Effector memory CD4-positive, alpha-beta T cell (primary cell): ENCODE results near the gene OCEL1.
A peak's percentile ranks its signal among the peaks of the same experiment; 100 is the strongest.

Source experiments
- DNase-seq, 3 donors: peaks; one replicate each; pipeline ENCODE4 v3.0.0-alpha.2; 2020
- H3K27ac ChIP-seq: 2 replicates; pipeline ENCODE4 v1.7.0; 2013; ENCODE audit warnings: mild to moderate bottlenecking, low read length, moderate library complexity; ENCODE audit not compliant: insufficient read depth, poor library complexity, severe bottlenecking
- H3K27me3 ChIP-seq: replicated peaks from 2 replicates; pipeline ENCODE4 v1.7.0; 2013; ENCODE audit warnings: mild to moderate bottlenecking, low read length; ENCODE audit not compliant: insufficient read depth, control insufficient read depth, poor library complexity, severe bottlenecking
- H3K36me3 ChIP-seq: 2 replicates; pipeline ENCODE4 v1.7.0; 2013; ENCODE audit warnings: mild to moderate bottlenecking, low read length, moderate library complexity; ENCODE audit not compliant: control insufficient read depth, insufficient read depth
- H3K4me1 ChIP-seq: 2 replicates; pipeline ENCODE4 v1.7.0; 2013; ENCODE audit warnings: low read length, mild to moderate bottlenecking; ENCODE audit not compliant: control insufficient read depth, insufficient read depth, poor library complexity, severe bottlenecking
- H3K4me3 ChIP-seq: 2 replicates; pipeline ENCODE4 v1.7.0; 2013; ENCODE audit warnings: low read length, low read depth, mild to moderate bottlenecking; ENCODE audit not compliant: insufficient read depth, poor library complexity, severe bottlenecking
- H3K9me3 ChIP-seq: 2 replicates; pipeline ENCODE4 v1.7.0; 2013; ENCODE audit warnings: mild to moderate bottlenecking, low read length, moderate library complexity; ENCODE audit not compliant: control insufficient read depth

The OCEL1 gene

GRCh38 chr19:17246681-17247425 lies 20.8 kb downstream of the OCEL1 start:
- peaks cover 9% of the 10 kb centered on the region for H3K4me1 ChIP-seq
- no peaks in the 10 kb centered on the region for H3K36me3 ChIP-seq
- H3K27me3 ChIP-seq: no peaks in the 10 kb centered on the region
- no peak for DNase-seq
- H3K27ac ChIP-seq: no peak overlapping the region
- peak overlapping the region; percentile 70 for H3K4me3 ChIP-seq
- no peaks in the 10 kb centered on the region for H3K9me3 ChIP-seq

- DNase-seq: no peak
- Histone ChIP-seq H3K9me3 (no peaks in the 10 kb centered on the region), H3K36me3 (no peaks in the 10 kb centered on the region), H3K27ac (no peak overlapping the region), H3K4me3 (no peak overlapping the region), H3K27me3 (no peaks in the 10 kb centered on the region), H3K4me1 (peaks cover 9% of the 10 kb centered on the region)
Measured at GRCh38 chr19:17248011-17248776, 22.2 kb downstream of the OCEL1 start.

GRCh38 chr19:17249887-17250548 lies 24.0 kb downstream of the OCEL1 start:
- H3K9me3 ChIP-seq: no peaks in the 10 kb centered on the region
- no peak overlapping the region for H3K4me3 ChIP-seq
- peaks cover 9% of the 10 kb centered on the region for H3K4me1 ChIP-seq
- no peaks in the 10 kb centered on the region for H3K27me3 ChIP-seq
- no peak for DNase-seq
- no peaks in the 10 kb centered on the region for H3K36me3 ChIP-seq
- no peak overlapping the region for H3K27ac ChIP-seq

GRCh38 chr19:17254636-17255035 lies 28.6 kb downstream of the OCEL1 start:
- no peaks in the 10 kb centered on the region for H3K27me3 ChIP-seq
- H3K4me3 ChIP-seq: no peak overlapping the region
- H3K9me3 ChIP-seq: no peaks in the 10 kb centered on the region
- H3K36me3 ChIP-seq: no peaks in the 10 kb centered on the region
- no peak for DNase-seq
- no peak overlapping the region for H3K27ac ChIP-seq
- no peaks in the 10 kb centered on the region for H3K4me1 ChIP-seq

- DNase-seq: no peak
- Histone ChIP-seq H3K4me3 (no peak overlapping the region), H3K27ac (no peak overlapping the region), H3K36me3 (no peaks in the 10 kb centered on the region), H3K4me1 (no peaks in the 10 kb centered on the region), H3K27me3 (no peaks in the 10 kb centered on the region), H3K9me3 (no peaks in the 10 kb centered on the region)
Measured at GRCh38 chr19:17255150-17255621, 29.2 kb downstream of the OCEL1 start.

- Histone ChIP-seq H3K27me3 (no peaks in the 10 kb centered on the region), H3K4me1 (no peaks in the 10 kb centered on the region), H3K36me3 (no peaks in the 10 kb centered on the region)
Measured at GRCh38 chr19:17256130-17256529, 30.1 kb downstream of the OCEL1 start.

GRCh38 chr19:17259118-17259780 lies 33.2 kb downstream of the OCEL1 start:
- Histone ChIP-seq H3K4me3 (no peak overlapping the region), H3K4me1 (no peaks in the 10 kb centered on the region), H3K27me3 (no peaks in the 10 kb centered on the region), H3K9me3 (no peaks in the 10 kb centered on the region), H3K36me3 (no peaks in the 10 kb centered on the region), H3K27ac (no peak overlapping the region)
- DNase-seq: no peak

More at GRCh38 chr19:17256130-17256529, 30.1 kb downstream of the OCEL1 start:
- H3K9me3 ChIP-seq: no peaks in the 10 kb centered on the region
- no peak for DNase-seq
- H3K27ac ChIP-seq: no peak overlapping the region
- no peak overlapping the region for H3K4me3 ChIP-seq

- no peak for DNase-seq
- Histone ChIP-seq H3K9me3 (no peaks in the 10 kb centered on the region), H3K36me3 (no peaks in the 10 kb centered on the region), H3K27ac (no peak overlapping the region), H3K27me3 (no peaks in the 10 kb centered on the region), H3K4me1 (no peaks in the 10 kb centered on the region), H3K4me3 (no peak overlapping the region)
Measured at GRCh38 chr19:17259934-17260333, 33.9 kb downstream of the OCEL1 start.

GRCh38 chr19:17260842-17261325 lies 34.9 kb downstream of the OCEL1 start:
- peak; percentile 72 to 83 (median 77) for DNase-seq
- Histone ChIP-seq H3K36me3 (no peaks in the 10 kb centered on the region), H3K9me3 (no peaks in the 10 kb centered on the region), H3K4me3 (no peak overlapping the region), H3K4me1 (no peaks in the 10 kb centered on the region), H3K27me3 (no peaks in the 10 kb centered on the region), H3K27ac (no peak overlapping the region)
